GM13976 (cell line): ENCODE measurements around the gene MXD4.

ENCODE experiments used
- DNase-seq: peaks from one replicate; pipeline ENCODE4 v3.0.0; 2012; ENCODE audit warnings: low spot score
- in situ Hi-C: fragments of 300-500 bp; cut with MboI; formaldehyde crosslinking; loops from one replicate; pipeline ENCODE4 v1.12.0; 2022; ENCODE audit warnings: low sequenced_read_pairs, mixed read lengths, inconsistent platforms; ENCODE audit not compliant: unreplicated experiment
- TF ChIP-seq, protein P1 (sequence below): IDR thresholded peaks from 2 replicates; pipeline ENCODE4 v1.5.1; 2012; ENCODE audit warnings: borderline replicate concordance, mild to moderate bottlenecking; ENCODE audit not compliant: insufficient read depth; ENCODE audit errors: extremely low read depth, missing control alignments, control extremely low read depth

Gene MXD4

DNA sequence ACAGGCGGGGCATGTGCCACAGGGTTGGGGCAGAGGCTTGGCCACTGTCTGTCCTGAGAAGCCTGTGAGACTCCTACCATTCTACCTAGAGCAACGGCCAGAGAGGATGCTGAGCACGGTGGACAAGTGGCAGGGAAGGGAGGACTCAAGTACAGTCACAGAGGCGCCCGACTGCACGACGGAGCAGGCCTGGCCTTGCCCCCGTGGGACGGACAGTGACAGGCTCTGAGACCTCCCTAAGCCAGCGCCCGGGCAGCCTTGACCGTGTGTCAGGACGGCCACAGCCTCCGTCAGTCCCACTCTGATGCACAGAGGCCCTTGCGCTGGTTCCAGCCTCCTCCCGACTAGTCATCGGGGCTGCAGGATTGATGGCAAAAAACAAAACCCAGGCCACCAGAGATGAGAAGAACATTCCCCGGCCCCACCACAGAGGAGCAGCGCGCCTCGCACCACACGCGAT lies 36.7 kb upstream of the MXD4 start:
- DNase-seq: no peak
- TF ChIP-seq, protein P1, sequence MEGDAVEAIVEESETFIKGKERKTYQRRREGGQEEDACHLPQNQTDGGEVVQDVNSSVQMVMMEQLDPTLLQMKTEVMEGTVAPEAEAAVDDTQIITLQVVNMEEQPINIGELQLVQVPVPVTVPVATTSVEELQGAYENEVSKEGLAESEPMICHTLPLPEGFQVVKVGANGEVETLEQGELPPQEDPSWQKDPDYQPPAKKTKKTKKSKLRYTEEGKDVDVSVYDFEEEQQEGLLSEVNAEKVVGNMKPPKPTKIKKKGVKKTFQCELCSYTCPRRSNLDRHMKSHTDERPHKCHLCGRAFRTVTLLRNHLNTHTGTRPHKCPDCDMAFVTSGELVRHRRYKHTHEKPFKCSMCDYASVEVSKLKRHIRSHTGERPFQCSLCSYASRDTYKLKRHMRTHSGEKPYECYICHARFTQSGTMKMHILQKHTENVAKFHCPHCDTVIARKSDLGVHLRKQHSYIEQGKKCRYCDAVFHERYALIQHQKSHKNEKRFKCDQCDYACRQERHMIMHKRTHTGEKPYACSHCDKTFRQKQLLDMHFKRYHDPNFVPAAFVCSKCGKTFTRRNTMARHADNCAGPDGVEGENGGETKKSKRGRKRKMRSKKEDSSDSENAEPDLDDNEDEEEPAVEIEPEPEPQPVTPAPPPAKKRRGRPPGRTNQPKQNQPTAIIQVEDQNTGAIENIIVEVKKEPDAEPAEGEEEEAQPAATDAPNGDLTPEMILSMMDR: no peak
- in situ Hi-C loops: no loop called here

DNA sequence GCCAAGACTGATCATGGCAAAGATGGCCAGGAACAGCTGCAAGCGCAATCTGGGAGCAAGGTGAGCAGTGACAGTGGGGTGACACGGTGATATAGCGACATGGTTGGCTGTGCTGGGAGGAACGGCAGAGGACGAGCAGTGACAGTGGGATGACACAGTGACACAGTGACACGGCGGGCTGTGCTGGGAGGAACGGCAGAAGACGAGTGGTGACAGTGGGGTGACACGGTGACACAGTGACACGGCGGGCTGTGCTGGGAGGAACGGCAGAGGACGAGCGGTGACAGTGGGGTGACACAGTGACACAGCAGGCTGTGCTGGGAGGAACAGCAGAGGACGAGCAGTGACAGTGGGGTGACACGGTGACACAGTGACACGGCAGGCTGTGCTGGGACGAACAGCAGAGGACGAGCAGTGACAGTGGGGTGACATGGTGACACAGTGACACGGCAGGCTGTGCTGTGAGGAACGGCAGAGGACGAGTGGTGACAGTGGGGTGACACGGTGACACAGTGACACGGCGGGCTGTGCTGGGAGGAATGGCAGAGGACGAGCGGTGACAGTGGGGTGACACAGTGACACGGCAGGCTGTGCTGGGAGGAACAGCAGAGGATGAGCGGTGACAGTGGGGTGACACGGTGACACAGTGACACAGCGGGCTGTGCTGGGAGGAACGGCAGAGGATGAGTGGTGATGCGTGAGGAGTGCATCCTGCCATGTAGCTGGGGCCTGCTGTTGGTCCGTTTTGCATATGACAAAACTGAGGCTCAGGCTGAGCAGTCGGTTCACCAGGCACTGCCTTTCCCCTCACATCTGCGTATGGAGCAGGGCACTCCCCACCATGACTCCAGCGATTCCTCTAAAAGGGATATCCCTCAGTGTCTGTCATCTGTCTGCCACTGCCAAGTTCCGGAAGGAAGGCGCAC lies 36.0 kb upstream of the MXD4 start:
- DNase-seq: no peak
- in situ Hi-C loops: no loop called here
- TF ChIP-seq, protein P1: no peak

DNA sequence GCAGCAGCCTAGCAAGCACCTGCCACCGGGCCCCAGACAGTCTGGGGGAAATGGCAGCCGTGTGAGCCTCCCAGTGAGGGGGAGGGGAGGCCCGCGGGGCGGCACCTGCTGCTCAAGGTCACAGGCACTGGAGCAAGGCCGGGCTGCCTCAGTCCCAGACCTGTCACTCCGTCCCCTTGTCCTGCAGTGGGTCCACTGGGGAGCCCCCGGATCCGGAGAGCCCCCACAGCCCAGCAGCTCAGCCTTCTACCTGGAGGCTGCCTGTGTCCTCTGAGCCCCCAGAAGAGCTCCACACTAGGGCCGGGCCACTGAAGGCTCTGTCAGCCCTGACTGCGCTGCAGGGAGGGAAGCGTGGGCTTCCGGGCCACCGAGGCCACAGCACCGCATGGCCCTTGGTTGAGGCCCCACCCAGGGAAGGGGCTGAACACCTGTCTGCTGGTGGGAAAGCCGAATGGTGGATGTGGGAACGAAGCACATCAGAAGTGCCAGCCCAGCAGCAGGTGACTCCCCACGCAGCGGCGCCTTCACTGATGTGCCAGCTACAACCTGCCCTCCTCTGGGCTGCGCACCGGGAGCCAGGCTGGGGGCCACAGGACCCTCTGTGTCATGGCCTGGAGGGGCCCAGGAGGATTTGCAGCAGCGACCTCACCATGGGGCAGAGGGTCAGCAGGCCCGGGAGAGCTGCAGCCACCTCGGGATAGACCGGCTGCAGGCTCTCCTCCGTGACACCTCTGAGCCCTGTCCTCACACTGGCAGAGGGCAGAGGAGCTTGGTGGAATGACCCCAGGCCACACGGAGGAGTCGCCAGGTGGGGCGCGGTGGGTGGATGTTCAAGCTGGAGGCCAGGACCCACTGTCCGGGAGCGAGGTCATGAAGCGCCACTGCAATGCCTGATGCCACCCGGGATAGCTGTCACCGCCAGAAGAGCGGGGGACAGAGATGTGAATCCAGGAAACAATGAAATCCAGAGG lies 35.0 kb upstream of the MXD4 start:
- in situ Hi-C loops: no loop called here
- TF ChIP-seq, protein P1: no peak
- DNase-seq: no peak

DNA sequence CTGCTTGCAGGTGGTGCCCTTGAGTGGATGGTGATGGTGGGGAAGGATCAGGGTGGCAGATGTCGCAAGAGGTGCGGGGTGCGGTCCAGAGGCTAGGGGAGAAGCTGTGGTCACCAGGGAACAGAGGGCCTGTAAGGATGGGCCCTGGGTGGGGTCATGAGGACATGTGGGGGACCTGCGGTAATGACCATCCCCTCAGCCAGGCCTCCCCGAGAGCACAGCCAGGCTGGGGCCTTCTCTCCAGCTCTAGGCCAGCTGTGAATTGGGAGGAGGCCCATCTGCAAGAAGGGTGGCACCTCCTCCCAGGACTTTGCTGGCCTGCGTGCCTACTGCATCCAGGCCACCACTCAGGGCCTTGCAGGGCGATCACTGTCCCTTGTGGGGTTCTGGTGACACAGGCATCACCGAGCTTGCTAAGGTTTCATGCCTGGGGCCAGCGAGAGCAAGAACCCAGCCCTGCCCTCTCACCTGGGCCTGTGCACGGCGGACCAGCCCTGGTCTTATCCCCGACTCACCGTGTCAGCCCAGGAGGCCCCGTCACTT lies 34.1 kb upstream of the MXD4 start:
- no peak for DNase-seq
- TF ChIP-seq, protein P1: no peak
- in situ Hi-C loops: no loop called here

DNA sequence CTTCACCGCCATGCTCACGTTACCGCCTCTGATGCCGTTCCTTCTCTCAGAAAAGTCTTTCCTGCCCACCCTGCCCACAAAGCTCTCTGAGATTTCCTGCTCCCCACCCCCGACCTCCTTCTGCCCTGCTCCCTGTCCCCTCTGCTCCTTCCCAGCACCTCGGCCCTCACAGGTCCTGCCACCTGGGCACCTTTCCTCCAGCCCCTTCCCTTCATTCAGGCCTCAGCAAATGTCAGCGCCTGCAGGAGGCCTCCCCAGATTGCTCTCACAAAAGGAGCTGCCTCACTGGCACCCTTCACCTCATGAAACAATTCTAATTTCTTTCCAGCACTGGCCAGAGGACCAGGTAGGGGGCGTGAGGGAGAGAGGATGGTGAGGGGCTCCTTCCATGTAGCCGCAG lies 33.6 kb upstream of the MXD4 start:
- no peak for DNase-seq
- in situ Hi-C loops: no loop called here
- TF ChIP-seq, protein P1: no peak

DNA sequence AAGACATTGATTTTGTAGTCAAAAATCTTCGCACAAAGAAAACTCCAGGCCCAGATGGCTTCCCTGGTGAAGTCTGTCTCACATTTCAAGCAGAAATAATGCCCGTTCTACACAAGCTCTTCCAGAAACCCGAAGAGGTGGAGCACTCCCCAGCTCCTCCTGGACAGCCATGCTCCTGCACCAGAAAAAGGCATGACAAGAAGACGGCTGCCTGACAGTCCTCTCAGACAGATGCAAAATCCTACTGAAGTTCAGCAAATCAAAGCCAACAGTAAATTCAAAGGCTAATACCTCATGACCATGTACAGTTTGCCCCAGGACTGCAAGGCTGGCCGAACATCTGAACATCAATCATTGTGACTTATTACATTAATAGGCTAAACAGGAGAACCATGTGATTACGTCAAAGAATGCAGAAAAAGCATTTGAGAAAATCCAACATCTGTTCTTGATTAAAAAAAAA lies 30.8 kb upstream of the MXD4 start:
- DNase-seq: no peak
- TF ChIP-seq, protein P1: no peak
- in situ Hi-C loops: no loop called here
